ENCODE data around the gene NAT9.
A peak's percentile ranks its signal among the peaks of the same experiment; 100 is the strongest.

NAT9 gene

GRCh38 chr17:74805591-74805991 is 29.4 kb upstream of the NAT9 start:
- DNase-seq (ENCODE audit: low spot score) = no peak

- DNase-seq (ENCODE audit: low spot score) = no peak
These were observed 28.5 kb upstream of the NAT9 start for GRCh38 chr17:74804683-74805082.

- DNase-seq (ENCODE audit: low spot score) = no peak
These were observed 27.8 kb upstream of the NAT9 start for GRCh38 chr17:74803971-74804370.

- no peak for DNase-seq (ENCODE audit: low spot score)
These were observed 27.3 kb upstream of the NAT9 start for GRCh38 chr17:74803388-74803930.

- no peak for DNase-seq (ENCODE audit: low spot score)
These were observed 25.8 kb upstream of the NAT9 start for GRCh38 chr17:74801896-74802295.

- DNase-seq (ENCODE audit: low spot score) = no peak
These were observed 24.4 kb upstream of the NAT9 start for GRCh38 chr17:74800531-74800930.

- no peak for DNase-seq (ENCODE audit: low spot score)
These were observed 23.0 kb upstream of the NAT9 start for GRCh38 chr17:74799097-74799496.

- no peak for DNase-seq (ENCODE audit: low spot score)
These were observed 22.1 kb upstream of the NAT9 start for GRCh38 chr17:74798239-74798707.

- DNase-seq (ENCODE audit: low spot score) = no peak
These were observed 21.7 kb upstream of the NAT9 start for GRCh38 chr17:74797824-74798223.

- DNase-seq (ENCODE audit: low spot score) = no peak
These were observed 20.7 kb upstream of the NAT9 start for GRCh38 chr17:74796866-74797265.

- no peak for DNase-seq (ENCODE audit: low spot score)
These were observed 20.1 kb upstream of the NAT9 start for GRCh38 chr17:74796211-74796610.

GRCh38 chr17:74795327-74796020 is 19.3 kb upstream of the NAT9 start:
- DNase-seq (ENCODE audit: low spot score) = no peak

- DNase-seq (ENCODE audit: low spot score) = no peak
These were observed 16.5 kb upstream of the NAT9 start for GRCh38 chr17:74792586-74793105.

GRCh38 chr17:74790161-74791058 is 14.3 kb upstream of the NAT9 start:
- DNase-seq (ENCODE audit: low spot score) = no peak

- no peak for DNase-seq (ENCODE audit: low spot score)
These were observed 10.4 kb upstream of the NAT9 start for GRCh38 chr17:74786431-74787055.

GRCh38 chr17:74785981-74786360 is 9.8 kb upstream of the NAT9 start:
- DNase-seq (ENCODE audit: low spot score) = no peak

- no peak for DNase-seq (ENCODE audit: low spot score)
These were observed 9.2 kb upstream of the NAT9 start for GRCh38 chr17:74785096-74785980.

GRCh38 chr17:74784125-74784810 is 8.1 kb upstream of the NAT9 start:
- no peak for DNase-seq (ENCODE audit: low spot score)

- DNase-seq (ENCODE audit: low spot score) = no peak
These were observed 6.4 kb upstream of the NAT9 start for GRCh38 chr17:74782571-74782970.

- DNase-seq (ENCODE audit: low spot score) = peak; percentile 46
These were observed 4.5 kb upstream of the NAT9 start for GRCh38 chr17:74780443-74781238.

Data from CD4-positive, alpha-beta T cell treated with Interleukin-2 at 100 ng/mL for 4 hours (primary cell).